ENCODE data around the gene DLGAP1. TPM values are rescaled to one million over a fixed set of nuclear protein-coding genes. Genes with fewer than 3 reads are reported as not detected.
"Not testable (repeated sequence)": the region's sequence is repeated elsewhere in the genome, so short reads cannot be mapped to it uniquely, and the experiment has no call there.

Gene DLGAP1
- total and polyA plus RNA-seq, 5 donors, result 0.11 to 0.31 (median 0.20) TPM; not detected in 1

DNA sequence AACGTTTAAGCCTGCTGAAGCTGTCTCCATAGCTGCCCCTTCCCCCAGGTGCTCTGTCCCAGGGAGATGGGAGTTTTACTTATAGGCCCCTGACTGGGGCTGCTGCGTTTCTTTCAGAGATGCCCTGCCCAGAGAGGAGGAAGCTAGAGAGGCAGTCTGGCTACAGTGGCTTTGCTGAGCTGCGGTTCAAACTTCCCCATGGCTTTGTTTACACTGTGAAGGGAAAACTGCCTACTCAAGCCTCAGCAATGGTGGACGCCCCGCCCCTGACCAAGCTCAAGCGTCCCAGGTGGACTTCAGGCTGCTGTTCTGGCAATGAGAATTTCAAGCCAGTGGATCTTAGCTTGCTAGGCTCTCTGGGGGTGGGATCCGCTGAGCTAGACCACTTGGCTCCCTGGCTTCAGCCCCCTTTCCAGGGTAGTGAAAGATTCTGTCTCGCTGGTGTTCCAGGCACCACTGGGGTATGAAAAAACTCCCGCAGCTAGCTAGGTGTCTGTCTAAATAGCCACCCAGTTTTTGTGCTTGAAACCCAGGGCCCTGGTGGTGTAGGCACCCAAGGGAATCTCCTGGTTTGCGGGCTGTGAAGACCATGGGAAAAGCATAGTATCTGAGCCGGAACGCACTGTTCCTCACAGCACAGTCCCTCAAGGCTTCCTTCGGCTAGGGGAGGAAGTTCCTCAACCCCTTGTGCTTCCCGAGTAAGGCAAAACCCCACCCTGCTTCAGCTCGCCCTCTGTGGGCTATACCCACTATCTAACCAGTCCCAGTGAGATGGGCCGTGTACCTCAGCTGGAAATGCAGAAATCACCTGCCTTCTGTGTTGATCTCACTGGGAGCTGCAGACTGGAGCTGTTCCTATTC is 755.2 kb downstream of the DLGAP1 start:
- H3K27ac ChIP-seq (ENCODE audit: low read length); H3K4me3 ChIP-seq (ENCODE audit: low read length); H3K9me3 ChIP-seq (ENCODE audit: control insufficient read depth, low read length); H3K4me1 ChIP-seq (ENCODE audit: control insufficient read depth, insufficient read depth, low read length); H3K27me3 ChIP-seq (ENCODE audit: control insufficient read depth, insufficient read depth): not testable (repeated sequence)
- intact Hi-C loops (cut with DNase I), result loop anchor here in 1 of 4 donors (10.0 kb wide), 2 partner anchors 175 to 295 kb away; no protein-coding TSS in a partner anchor
- ATAC-seq (peak; percentile 56 to 71), DNase-seq (peak; percentile 27 to 73 (median 66))
- 69% methylated on average over 16 of the region's 16 CpGs for WGBS

GRCh38 chr18:3694030-3694778 is 760.9 kb downstream of the DLGAP1 start:
- intact Hi-C loops (cut with DNase I), result not testable (repeated sequence)

DNA sequence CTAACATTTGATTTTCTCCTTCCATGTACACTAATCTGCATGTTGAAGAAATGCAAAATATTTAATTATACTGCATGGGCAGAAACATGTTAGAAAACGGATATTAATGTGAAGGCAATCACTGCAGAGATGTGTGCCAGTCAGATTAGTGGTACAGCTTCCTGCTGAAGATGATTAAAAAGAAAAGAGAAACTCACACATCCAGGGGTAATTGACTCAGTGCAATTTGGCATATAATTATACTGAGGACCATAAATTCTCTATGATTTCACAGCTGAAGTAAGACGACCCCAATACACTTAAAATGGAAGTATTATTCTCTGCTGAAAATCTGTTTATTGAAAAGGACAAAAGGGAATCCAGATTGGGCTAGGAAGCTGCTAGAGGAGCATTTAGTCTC is 761.7 kb downstream of the DLGAP1 start:
- H3K4me1 ChIP-seq (ENCODE audit: control insufficient read depth, insufficient read depth, low read length), result no peaks in the 10 kb centered on the region
- no peak for DNase-seq
- 55% methylated on average over 2 of the region's 2 CpGs for WGBS
- intact Hi-C loops (cut with DNase I), result no loop called here
- H3K27me3 ChIP-seq (ENCODE audit: control insufficient read depth, insufficient read depth), result no peaks in the 10 kb centered on the region
- no peaks in the 10 kb centered on the region for H3K9me3 ChIP-seq (ENCODE audit: control insufficient read depth, low read length)
- H3K4me3 ChIP-seq (ENCODE audit: low read length), result no peak overlapping the region
- no peak for ATAC-seq
- H3K27ac ChIP-seq (ENCODE audit: low read length), result no peak overlapping the region

More at GRCh38 chr18:3694030-3694778, 760.9 kb downstream of the DLGAP1 start:
- not testable (repeated sequence) for H3K27ac ChIP-seq (ENCODE audit: low read length); H3K4me1 ChIP-seq (ENCODE audit: control insufficient read depth, insufficient read depth, low read length); ATAC-seq; H3K9me3 ChIP-seq (ENCODE audit: control insufficient read depth, low read length); H3K4me3 ChIP-seq (ENCODE audit: low read length); H3K27me3 ChIP-seq (ENCODE audit: control insufficient read depth, insufficient read depth); DNase-seq
- WGBS, result 83% methylated on average over 5 of the region's 5 CpGs

DNA sequence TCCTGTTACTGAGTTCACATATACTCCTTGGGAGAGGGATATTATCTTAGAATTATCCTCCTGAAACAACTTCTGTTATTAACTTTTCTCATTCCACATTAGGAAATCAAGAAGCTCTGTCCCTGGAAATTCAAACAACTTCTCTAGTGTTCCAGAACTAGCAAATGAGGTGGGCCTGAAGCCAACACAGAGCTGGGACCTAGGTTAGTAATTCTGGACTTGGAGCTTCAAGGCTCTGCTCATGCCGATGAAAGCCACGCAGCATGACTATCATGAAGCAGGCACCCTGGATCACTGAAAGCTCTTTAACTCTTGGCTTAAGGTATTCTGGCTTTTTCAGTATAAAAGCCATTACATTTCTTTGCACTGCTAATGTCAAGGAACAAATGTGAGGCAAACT is 762.4 kb downstream of the DLGAP1 start:
- DNase-seq (no peak), ATAC-seq (no peak)
- WGBS, result 74% methylated on average over 2 of the region's 2 CpGs
- intact Hi-C loops (cut with DNase I), result no loop called here
- Histone ChIP-seq H3K9me3 (ENCODE audit: control insufficient read depth, low read length) (no peaks in the 10 kb centered on the region), H3K4me3 (ENCODE audit: low read length) (no peak overlapping the region), H3K27ac (ENCODE audit: low read length) (no peak overlapping the region), H3K27me3 (ENCODE audit: control insufficient read depth, insufficient read depth) (no peaks in the 10 kb centered on the region), H3K4me1 (ENCODE audit: control insufficient read depth, insufficient read depth, low read length) (no peaks in the 10 kb centered on the region)

DNA sequence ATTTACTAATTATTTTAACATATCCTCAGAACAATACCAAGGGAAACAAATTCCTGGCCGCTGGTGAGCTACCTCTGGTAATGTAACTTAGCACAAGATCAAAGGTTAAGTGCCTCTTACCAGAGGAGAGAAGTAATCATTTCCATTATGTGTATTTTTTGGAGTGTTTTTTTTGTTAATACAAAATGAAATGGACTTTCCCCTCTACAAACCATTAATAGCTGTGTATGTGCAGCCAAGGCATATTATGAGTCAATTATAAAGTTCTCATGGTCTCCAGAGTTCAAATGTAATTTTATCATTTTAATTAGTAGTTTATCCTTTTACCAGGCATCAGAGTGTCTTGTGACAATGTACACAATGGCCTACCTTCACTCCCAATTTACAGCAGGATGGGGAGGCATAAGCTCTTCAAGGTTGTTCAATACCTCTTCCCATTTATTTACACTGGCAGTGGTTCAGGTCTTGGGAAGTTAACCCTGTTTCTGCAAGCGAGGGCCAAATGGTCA is 762.9 kb downstream of the DLGAP1 start:
- H3K4me1 ChIP-seq (ENCODE audit: control insufficient read depth, insufficient read depth, low read length), result no peaks in the 10 kb centered on the region
- intact Hi-C loops (cut with DNase I), result no loop called here
- ATAC-seq (no peak), DNase-seq (no peak)
- WGBS, result 77% methylated on average over 2 of the region's 2 CpGs
- H3K9me3 ChIP-seq (ENCODE audit: control insufficient read depth, low read length), result no peaks in the 10 kb centered on the region
- no peaks in the 10 kb centered on the region for H3K27me3 ChIP-seq (ENCODE audit: control insufficient read depth, insufficient read depth)
- no peak overlapping the region for H3K4me3 ChIP-seq (ENCODE audit: low read length)
- no peak overlapping the region for H3K27ac ChIP-seq (ENCODE audit: low read length)

- Histone ChIP-seq H3K27me3 (ENCODE audit: control insufficient read depth, insufficient read depth) (no peaks in the 10 kb centered on the region), H3K4me1 (ENCODE audit: control insufficient read depth, insufficient read depth, low read length) (no peaks in the 10 kb centered on the region), H3K27ac (ENCODE audit: low read length) (no peak overlapping the region), H3K9me3 (ENCODE audit: control insufficient read depth, low read length) (peaks cover 2% of the 10 kb centered on the region), H3K4me3 (ENCODE audit: low read length) (no peak overlapping the region)
- ATAC-seq (no peak), DNase-seq (no peak)
- 84% methylated on average over 3 of the region's 3 CpGs for whole genome bisulfite sequencing
- intact Hi-C loops (cut with DNase I), result no loop called here
Observed at GRCh38 chr18:3691705-3692104, 763.4 kb downstream of the DLGAP1 start.

GRCh38 chr18:3690764-3691066 is 764.4 kb downstream of the DLGAP1 start:
- no peaks in the 10 kb centered on the region for H3K4me1 ChIP-seq (ENCODE audit: control insufficient read depth, insufficient read depth, low read length)
- WGBS, result 78% methylated on average over 1 of the region's 1 CpG

DNA sequence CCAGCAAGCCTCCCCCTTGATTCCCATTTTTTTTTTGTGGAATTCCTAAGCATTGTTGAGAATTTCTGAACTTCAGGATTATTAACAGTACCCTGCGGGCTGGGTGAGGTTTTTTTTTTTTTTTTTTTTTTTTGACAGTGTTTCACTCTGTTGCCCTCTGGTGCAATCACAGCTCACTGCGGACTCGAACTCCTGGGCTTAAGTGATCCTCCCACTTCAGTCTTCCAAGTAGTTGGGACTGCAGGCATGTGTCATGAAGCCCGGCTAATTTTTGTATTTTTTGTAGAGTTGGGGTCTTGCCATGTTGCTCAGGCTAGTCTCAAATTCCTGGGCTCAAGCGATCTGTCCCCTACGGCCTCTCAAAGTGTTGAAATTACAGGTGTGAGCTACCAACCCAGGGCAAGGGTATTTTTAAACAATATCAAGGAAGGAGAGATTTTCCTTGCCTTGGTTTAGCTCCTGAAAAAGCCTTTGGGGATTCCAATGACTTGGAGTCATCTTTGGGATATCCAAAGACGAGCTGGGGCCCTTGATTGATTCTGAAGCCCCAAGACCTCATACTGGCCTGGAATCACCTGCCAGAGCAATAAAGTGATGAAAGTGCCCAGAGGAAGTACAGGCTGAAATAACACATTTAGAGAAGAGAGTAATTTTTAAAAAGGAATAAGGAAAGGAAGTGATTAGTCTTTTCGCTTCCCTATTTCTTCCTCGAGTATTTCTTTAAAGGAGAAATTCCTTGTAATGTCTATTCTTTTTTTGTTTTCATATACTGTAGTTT is 764.9 kb downstream of the DLGAP1 start:
- intact Hi-C loops (cut with DNase I), result no loop called here
- DNase-seq, result no peak
- peaks cover 2% of the 10 kb centered on the region for H3K9me3 ChIP-seq (ENCODE audit: control insufficient read depth, low read length)
- H3K4me1 ChIP-seq (ENCODE audit: control insufficient read depth, insufficient read depth, low read length), result no peaks in the 10 kb centered on the region
- WGBS, result 82% methylated on average over 9 of the region's 9 CpGs
- no peak overlapping the region for H3K27ac ChIP-seq (ENCODE audit: low read length)
- no peaks in the 10 kb centered on the region for H3K27me3 ChIP-seq (ENCODE audit: control insufficient read depth, insufficient read depth)
- no peak overlapping the region for H3K4me3 ChIP-seq (ENCODE audit: low read length)
- no peak for ATAC-seq

More at GRCh38 chr18:3690764-3691066, 764.4 kb downstream of the DLGAP1 start:
- no peak for ATAC-seq
- intact Hi-C loops (cut with DNase I), result no loop called here
- H3K9me3 ChIP-seq (ENCODE audit: control insufficient read depth, low read length), result peaks cover 2% of the 10 kb centered on the region
- H3K27ac ChIP-seq (ENCODE audit: low read length), result no peak overlapping the region
- DNase-seq, result no peak
- H3K4me3 ChIP-seq (ENCODE audit: low read length), result no peak overlapping the region
- H3K27me3 ChIP-seq (ENCODE audit: control insufficient read depth, insufficient read depth), result no peaks in the 10 kb centered on the region

DNA sequence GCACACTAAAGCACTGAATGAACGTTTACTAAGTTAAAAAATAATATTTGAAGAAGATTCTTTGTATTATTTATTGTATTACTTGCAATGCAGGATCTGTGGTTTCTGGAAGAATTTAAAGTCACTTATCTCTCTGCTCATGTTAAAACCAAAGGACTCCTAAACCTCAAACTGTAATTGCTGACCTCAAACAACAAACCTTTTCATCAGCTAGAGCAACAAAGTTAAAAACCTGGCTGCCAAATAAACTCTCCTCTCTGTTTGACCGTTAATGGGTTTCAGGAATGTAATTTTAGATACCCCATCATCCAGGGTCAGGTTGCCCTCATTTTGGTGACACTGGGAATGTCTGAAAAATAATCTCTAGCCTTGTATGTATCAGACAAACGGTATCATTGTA is 766.0 kb downstream of the DLGAP1 start:
- intact Hi-C loops (cut with DNase I), result no loop called here
- Histone ChIP-seq H3K4me1 (ENCODE audit: control insufficient read depth, insufficient read depth, low read length) (no peaks in the 10 kb centered on the region), H3K27me3 (ENCODE audit: control insufficient read depth, insufficient read depth) (no peaks in the 10 kb centered on the region), H3K27ac (ENCODE audit: low read length) (no peak overlapping the region), H3K9me3 (ENCODE audit: control insufficient read depth, low read length) (peaks cover 2% of the 10 kb centered on the region), H3K4me3 (ENCODE audit: low read length) (no peak overlapping the region)
- ATAC-seq (no peak), DNase-seq (no peak)
- WGBS, result 45% methylated on average over 3 of the region's 3 CpGs

DNA sequence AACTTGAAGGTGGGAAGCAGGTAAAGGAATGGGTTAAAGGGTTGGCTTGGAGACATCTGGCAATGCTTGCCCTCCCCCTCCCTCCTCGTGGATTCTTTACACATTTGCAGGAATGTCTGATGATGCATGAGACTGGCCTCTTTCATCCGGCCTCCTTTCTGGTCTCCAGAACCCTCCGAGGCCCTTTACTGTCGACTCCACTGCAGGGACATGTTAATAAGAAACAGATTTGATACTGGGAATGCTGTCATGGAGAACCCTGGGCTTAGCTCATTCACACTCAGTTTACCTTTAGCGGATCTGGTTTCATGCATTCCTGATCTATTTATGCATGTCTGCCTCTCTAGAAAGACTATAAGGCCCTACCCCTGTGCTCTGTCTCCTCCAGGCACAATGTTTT is 766.4 kb downstream of the DLGAP1 start:
- 30% methylated on average over 5 of the region's 5 CpGs for WGBS

More for the DNA sequence above, 766.4 kb downstream of the DLGAP1 start:
- intact Hi-C loops (cut with DNase I), result no loop called here
- H3K9me3 ChIP-seq (ENCODE audit: control insufficient read depth, low read length), result peaks cover 2% of the 10 kb centered on the region
- H3K27ac ChIP-seq (ENCODE audit: low read length), result no peak overlapping the region
- no peak for DNase-seq
- H3K27me3 ChIP-seq (ENCODE audit: control insufficient read depth, insufficient read depth), result no peaks in the 10 kb centered on the region
- H3K4me3 ChIP-seq (ENCODE audit: low read length), result no peak overlapping the region
- ATAC-seq, result no peak
- H3K4me1 ChIP-seq (ENCODE audit: control insufficient read depth, insufficient read depth, low read length), result no peaks in the 10 kb centered on the region
